Sciatic nerve (tissue), 2 donors: ENCODE measurements around the gene TMEM256. TPM values are rescaled to one million over a fixed set of nuclear protein-coding genes. Genes with fewer than 3 reads are reported as not detected.
A peak's percentile ranks its signal among the peaks of the same experiment; 100 is the strongest.
"Not testable (repeated sequence)": the region's sequence is repeated elsewhere in the genome, so short reads cannot be mapped to it uniquely, and the experiment has no call there.

Experiments used
- ATAC-seq: fragments of 200-7000 bp; cut with Tn5 transposase; one replicate; pipeline ENCODE4 v1.9.1; 2020; ENCODE audit warnings: mild to moderate bottlenecking, moderate library complexity
- DNase-seq: peaks from one replicate; pipeline ENCODE4 v3.0.0-alpha.2; 2020; ENCODE audit warnings: low spot score
- intact Hi-C: fragments of 100-400 bp; cut with DNase I; formaldehyde crosslinking; loops from one replicate; pipeline ENCODE4 v1.14.2; 2022
- total RNA-seq: library from RNA; stranded (reverse); fragmentation: NEBNext Ultra II Directional; extraction: Animal tissue kit (Norgen Biotek cat#: 25700); gene quantifications from one replicate; pipeline ENCODE4 v1.2.1, GENCODE V29; 2021
- donor health status: DM: no; HTN: no; CAD: no.
- donor health status: DM: no; HTN: no; CAD: no.

Gene TMEM256
- total RNA-seq, 1 donor from 2014 or later, result 75.0 TPM

DNA sequence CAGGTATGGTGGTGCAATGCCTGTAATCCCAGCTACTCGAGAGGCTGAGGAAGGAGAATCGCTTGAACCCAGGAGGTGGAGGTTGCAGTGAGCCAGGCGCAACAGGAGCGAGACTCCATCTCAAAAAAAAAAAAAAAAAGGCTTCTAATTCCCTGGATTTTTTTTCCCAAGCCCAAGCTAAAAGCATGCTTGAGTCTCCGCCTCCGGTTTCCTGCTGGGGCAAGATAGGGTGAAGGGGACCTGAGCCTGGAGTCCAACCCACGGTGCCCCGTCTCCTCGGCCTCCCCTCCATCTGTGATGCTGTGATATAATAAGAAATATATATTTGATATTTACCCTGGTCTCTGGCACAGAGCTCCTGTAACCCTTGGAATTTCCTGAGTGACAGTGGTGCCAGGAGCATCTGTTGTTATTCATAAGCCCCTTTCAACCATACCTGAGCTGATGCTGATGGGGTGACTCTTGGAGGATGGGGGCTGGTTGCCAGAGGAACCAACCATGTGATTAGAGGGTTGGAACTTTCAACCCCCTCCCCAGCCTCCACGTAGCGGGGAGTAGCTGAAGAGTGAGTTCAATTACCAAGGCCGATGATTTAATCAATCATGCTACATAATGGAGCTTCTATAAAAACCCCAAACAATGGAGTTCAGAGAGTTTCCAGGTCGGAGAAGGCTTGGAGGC is 35.8 kb downstream of the TMEM256 start:
- DNase-seq, result no peak
- intact Hi-C loops, result no loop called here

DNA sequence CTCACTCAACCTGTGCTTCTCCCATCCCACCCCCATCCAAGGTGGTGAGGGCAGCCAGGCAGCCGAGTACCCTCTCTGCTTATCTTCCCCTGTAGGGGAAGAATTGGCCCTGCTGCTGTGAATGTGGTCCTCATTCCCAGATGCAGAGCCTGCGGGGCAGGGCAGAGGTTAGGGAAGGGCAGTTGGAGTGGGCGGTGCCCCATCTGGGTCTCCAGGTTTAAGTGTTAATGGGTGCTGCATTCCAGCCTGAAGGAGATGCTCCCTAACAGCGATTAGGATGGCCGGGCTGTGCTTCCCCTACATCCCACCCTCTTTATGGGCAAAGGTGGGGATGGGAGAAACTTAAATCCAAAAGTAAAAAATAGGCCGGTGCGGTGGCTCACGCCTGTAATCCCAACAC is 36.8 kb downstream of the TMEM256 start:
- DNase-seq (no peak), ATAC-seq (no peak)
- intact Hi-C loops, result no loop called here

More for the DNA sequence above, 35.8 kb downstream of the TMEM256 start:
- ATAC-seq, result no peak

DNA sequence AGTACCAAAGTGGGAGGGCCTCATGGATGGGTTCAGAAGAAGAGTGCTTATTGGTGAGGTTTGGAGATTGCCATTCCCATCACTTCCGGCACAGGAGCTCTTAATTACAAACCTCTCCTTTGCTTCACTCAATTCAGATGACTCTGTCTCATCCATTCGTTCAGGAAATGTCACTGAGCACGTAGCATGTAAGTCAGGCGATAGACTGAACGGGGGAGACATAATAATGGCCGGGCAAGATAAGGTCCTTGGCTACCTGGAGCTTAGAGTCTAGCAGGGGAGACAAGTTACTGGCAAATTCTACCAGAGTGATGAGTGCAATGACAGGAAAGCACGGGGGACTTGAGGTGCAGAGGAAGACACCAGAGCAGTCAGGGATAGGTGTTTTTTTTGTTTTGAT is 37.9 kb downstream of the TMEM256 start:
- intact Hi-C loops, DNase-seq, ATAC-seq: not testable (repeated sequence)

DNA sequence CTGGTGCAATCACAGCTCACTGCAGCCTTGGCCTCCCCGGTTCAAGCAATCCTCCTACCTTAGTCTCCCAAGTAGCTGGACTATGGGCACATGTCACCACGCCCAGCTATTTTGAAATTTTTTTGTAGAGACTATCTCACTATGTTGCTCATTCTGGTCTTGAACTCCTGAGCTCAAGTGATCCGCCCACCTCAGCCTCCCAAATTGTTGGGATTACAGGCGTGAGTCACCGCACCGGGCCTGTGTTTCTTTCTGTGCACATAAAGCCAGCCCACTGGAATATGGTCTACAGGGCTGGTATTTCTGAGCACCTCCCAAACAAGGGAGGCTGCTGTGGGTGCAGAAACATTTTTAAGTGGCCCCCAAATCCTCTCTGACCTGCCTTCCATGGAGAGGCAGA is 40.6 kb downstream of the TMEM256 start:
- ATAC-seq (no peak), DNase-seq (no peak)
- intact Hi-C loops, result no loop called here

DNA sequence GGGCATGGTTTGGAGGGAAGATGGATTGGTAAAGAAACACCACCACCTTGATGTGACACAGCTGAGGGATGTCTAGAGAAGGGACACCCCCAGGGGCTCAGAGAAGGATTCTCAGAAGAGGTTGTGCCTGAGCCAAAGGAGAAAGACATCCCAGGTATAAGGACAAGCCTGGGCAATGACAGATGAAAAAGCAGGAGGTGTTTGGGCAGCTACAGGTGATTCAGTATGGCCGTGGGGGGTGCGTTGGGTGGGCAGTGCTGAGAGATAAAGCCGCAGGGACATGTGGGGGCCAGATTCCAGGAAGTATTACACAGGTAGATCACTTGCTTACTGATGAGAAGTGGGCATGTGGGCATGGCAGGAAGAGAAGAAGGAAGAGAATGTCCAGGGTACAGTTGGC is 42.0 kb downstream of the TMEM256 start:
- ATAC-seq, result no peak
- no peak for DNase-seq
- intact Hi-C loops, result no loop called here

DNA sequence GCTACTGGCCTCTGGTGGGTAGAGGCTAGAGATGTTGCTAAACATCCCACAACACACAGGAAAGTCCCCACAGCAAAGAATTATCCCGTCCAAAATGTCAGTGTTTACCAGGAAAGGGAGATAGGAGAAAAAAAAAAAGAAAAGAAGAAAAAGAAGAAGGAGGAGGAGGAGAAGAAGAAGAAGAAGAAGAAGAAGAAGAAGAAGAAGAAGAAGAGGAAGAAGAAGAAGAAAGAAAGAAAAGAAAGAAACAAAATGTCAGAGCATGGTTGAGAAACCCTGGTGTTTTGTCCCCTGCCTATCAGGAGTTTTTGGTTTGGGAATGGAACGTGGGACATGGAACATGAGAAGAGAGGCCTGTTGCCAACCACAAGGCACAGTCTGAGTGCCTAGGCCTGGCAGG is 46.5 kb downstream of the TMEM256 start:
- DNase-seq, result no peak
- intact Hi-C loops, result loop anchor here (10.0 kb wide), 1 partner anchor 207 kb away; the partner anchor contains the start of gene SENP3
- no peak for ATAC-seq

DNA sequence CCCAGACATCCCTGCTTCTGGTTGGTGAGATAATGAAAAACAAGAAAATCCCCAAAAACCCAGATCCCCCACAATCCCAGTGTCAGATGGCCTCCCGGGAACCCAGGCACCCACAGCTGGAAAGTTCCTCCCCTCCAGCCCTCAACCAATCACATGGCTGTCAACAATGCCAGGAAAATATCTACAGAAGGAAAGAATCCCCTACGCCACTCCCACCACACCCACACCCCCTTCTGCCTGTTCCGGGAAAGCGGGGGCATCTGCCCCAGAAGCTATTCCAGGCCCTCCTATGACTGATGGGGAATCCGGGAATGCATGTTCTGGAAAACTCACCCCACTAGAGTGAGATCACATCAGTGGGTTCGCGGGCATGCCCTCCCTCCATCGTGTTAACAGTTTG is 47.1 kb downstream of the TMEM256 start:
- ATAC-seq (peak; percentile 12), DNase-seq (no peak)
- intact Hi-C loops, result loop anchor here (10.0 kb wide), 1 partner anchor 208 kb away; the partner anchor contains the start of gene SENP3

DNA sequence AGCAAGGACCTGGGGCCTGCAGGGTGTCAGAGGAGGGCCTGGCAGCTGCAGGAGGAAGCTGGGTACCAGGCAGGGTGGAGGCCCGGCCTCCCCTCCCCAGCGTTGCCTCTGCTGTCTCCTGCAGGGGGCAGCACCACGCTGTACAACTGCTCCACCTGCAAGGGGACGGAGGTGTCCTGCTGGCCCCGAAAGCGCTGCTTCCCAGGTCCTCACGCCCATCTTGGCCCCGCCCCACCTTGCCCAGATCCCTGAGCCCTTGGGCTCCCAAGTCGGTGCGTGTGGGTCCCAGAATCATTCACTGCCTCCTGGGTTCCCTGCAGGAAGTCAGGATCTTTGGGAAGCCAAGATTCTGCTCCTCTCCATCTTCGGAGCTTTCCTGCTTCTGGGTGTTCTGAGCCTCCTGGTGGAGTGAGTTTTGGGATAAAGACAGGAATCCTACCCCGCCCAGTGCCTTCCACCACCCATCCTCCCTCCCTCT is 47.8 kb downstream of the TMEM256 start:
- intact Hi-C loops, result loop anchor here (10.0 kb wide), 1 partner anchor 209 kb away; the partner anchor contains the start of gene SENP3
- DNase-seq, result peak; percentile 90
- ATAC-seq, result peak; percentile 44

DNA sequence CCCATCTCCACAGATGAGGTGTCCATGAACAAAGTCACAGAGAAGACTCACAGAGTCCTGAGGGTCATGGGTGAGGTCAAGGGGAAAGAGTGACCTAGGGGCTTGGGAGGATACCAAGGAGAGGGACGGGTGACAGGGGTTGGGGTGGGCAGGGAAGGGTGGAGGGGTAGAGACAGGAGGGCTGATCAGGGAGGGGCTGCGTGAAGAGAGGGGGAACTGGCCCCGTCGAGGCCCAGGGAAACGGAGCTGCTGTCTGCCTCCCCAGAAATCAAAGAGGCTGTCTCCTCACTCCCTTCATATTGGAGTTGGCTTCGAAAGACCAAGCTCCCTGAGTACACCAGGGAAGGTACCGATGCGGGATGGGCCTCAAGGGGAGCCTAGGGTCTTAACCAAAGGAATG is 48.3 kb downstream of the TMEM256 start:
- DNase-seq, result no peak
- intact Hi-C loops, result loop anchor here (10.0 kb wide), 1 partner anchor 209 kb away; the partner anchor contains the start of gene SENP3
- ATAC-seq, result no peak

DNA sequence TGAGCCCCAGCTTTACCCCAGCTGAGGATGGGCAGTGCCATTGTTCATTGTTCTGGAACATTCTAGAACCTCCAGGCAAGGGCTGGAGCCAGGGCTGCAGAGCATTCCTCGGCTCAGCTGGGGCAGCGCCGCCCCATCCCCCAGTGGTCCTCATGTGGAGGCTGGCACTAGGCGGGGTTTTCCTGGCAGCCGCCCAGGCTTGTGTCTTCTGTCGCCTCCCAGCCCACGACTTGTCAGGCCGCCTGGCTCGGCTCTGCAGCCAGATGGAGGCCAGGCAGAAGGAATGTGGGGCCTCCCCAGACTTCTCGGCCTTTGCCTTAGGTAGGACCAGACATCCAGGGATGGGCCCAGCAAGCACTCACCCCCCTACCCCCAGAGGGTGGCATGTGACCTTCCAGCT is 48.8 kb downstream of the TMEM256 start, which contains the start of gene TMEM95:
TMEM95 (plus strand) TSS at position 104 of the 400 bp plus-strand sequence; CDS start at position 153, 49 bp downstream.
- intact Hi-C loops, result loop anchor here (10.0 kb wide), 1 partner anchor 210 kb away; the partner anchor contains the start of gene SENP3
- ATAC-seq (no peak), DNase-seq (peak; percentile 87)

DNA sequence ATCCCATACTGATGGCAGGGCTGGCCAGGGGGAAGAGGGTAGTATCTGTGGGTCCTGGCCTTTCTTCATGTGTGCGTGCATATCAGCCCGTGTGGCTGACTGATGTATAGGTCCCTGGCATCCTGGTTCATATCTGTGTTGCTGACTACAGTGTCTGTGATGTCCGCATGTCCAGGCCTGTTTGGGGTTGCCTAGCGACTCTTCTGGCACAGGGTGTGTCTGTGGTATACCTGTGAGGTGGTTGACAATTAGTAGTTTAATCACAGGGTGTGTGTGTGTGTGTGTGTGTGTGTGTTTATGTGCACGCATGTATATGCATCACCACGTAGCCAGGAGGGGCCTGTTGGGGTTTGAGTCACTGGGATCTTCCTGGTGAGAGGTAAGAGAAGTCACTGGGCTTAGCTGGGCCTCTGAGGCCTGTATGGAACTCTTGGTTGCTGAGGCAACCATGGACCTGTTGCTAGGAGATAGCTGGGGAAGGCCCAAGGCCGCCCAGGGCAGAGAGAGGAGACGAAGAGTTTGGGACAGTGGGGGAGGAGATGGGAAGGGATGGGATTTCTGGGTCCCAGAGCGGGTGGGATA is 49.5 kb downstream of the TMEM256 start:
- ATAC-seq, result no peak
- intact Hi-C loops, result loop anchor here (10.0 kb wide), 1 partner anchor 210 kb away; the partner anchor contains the start of gene SENP3
- DNase-seq, result no peak

Other genes starting within 250 kb of the TMEM256 start
- 2.3 TPM for gene ASGR1, start 224.7 kb downstream of the TMEM256 start, total RNA-seq
- 32.2 TPM for gene DLG4, start 184.3 kb downstream of the TMEM256 start, total RNA-seq
- 321 TPM for gene ACADVL, start 184.2 kb downstream of the TMEM256 start, total RNA-seq
- gene DVL2, start 169.6 kb downstream of the TMEM256 start, total RNA-seq, result 49.1 TPM
- 23.8 TPM for gene PHF23, start 164.6 kb downstream of the TMEM256 start, total RNA-seq
- gene GABARAP, start 161.6 kb downstream of the TMEM256 start, total RNA-seq, result 397 TPM
- 82.0 TPM for gene CTDNEP1, start 152.4 kb downstream of the TMEM256 start, total RNA-seq
- gene ELP5, start 151.9 kb downstream of the TMEM256 start, total RNA-seq, result 26.7 TPM
- gene CLDN7, start 141.6 kb downstream of the TMEM256 start, total RNA-seq, result 4.1 TPM
- gene SLC2A4, start 122.4 kb downstream of the TMEM256 start, total RNA-seq, result 6.1 TPM
- 2.1 TPM for gene YBX2, start 109.5 kb downstream of the TMEM256 start, total RNA-seq
- 168 TPM for gene EIF5A, start 96.5 kb downstream of the TMEM256 start, total RNA-seq
- 53.8 TPM for gene GPS2, start 88.7 kb downstream of the TMEM256 start, total RNA-seq
- gene NEURL4, start 74.8 kb downstream of the TMEM256 start, total RNA-seq, result 37.0 TPM
- 38.3 TPM for gene ACAP1, start 67.6 kb downstream of the TMEM256 start, total RNA-seq
- gene KCTD11, start 51.9 kb downstream of the TMEM256 start, total RNA-seq, result 64.6 TPM
- not detected for gene TMEM95, start 48.9 kb downstream of the TMEM256 start, total RNA-seq
- gene TNK1, start 23.0 kb downstream of the TMEM256 start, total RNA-seq, result 6.1 TPM
- 37.1 TPM for gene PLSCR3, start 9.6 kb downstream of the TMEM256 start, total RNA-seq
- gene NLGN2, start 3.7 kb upstream of the TMEM256 start, total RNA-seq, result 44.8 TPM
- not detected for gene SPEM1, start 16.2 kb upstream of the TMEM256 start, total RNA-seq
- not detected for gene SPEM2, start 21.5 kb upstream of the TMEM256 start, total RNA-seq
- gene SPEM3, start 24.8 kb upstream of the TMEM256 start, total RNA-seq, result not detected
- 3.0 TPM for gene TMEM102, start 31.3 kb upstream of the TMEM256 start, total RNA-seq
- gene FGF11, start 35.4 kb upstream of the TMEM256 start, total RNA-seq, result 3.8 TPM
- 6.3 TPM for gene CHRNB1, start 41.0 kb upstream of the TMEM256 start, total RNA-seq
- gene ZBTB4, start 75.5 kb upstream of the TMEM256 start, total RNA-seq, result 84.2 TPM
- gene SLC35G6, start 77.3 kb upstream of the TMEM256 start, total RNA-seq, result not detected
- gene POLR2A, start 80.3 kb upstream of the TMEM256 start, total RNA-seq, result 126 TPM
- gene TNFSF12, start 145.0 kb upstream of the TMEM256 start, total RNA-seq, result 63.9 TPM
- gene TNFSF13, start 154.7 kb upstream of the TMEM256 start, total RNA-seq, result 32.7 TPM
- 39.8 TPM for gene SENP3, start 157.8 kb upstream of the TMEM256 start, total RNA-seq
- gene CD68, start 175.5 kb upstream of the TMEM256 start, total RNA-seq, result 83.0 TPM
- gene MPDU1, start 179.8 kb upstream of the TMEM256 start, total RNA-seq, result 21.4 TPM
- gene SOX15, start 186.0 kb upstream of the TMEM256 start, total RNA-seq, result 5.1 TPM
- 46.5 TPM for gene FXR2, start 210.8 kb upstream of the TMEM256 start, total RNA-seq
- 68.7 TPM for gene SAT2, start 223.7 kb upstream of the TMEM256 start, total RNA-seq
- gene SHBG, start 226.0 kb upstream of the TMEM256 start, total RNA-seq, result 0.53 TPM
- gene ATP1B2, start 246.8 kb upstream of the TMEM256 start, total RNA-seq, result 14.3 TPM